ENCODE measurements around the gene TTYH2.

DNA sequence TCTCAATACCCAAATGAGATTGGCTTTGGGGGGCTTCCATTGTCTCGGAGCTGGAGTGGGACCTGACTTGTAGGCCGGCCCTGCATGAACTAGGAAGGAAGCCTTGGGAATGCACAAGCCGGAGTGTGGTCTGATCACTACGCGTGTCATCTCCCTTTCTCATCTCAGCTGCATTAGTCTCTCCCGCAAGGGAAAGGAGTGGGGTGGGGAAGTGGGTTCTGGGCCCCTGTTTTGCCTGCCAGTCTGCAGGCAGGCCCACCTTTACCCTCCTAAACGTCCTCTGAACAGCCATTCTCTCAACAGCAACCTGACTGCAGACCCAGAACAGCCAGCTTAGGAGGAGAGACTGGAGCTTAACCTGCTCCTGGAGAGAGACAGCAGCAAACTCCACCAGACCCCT is 49.2 kb downstream of the TTYH2 start:
- TF ChIP-seq POLR2AphosphoS5 (IDR thresholded peaks at IDR 0.05; ENCODE audit: low read depth) (no peak), EZH2 (IDR thresholded peaks at IDR 0.05; ENCODE audit: low read depth, unreplicated experiment) (no peak), REST (IDR thresholded peaks at IDR 0.05; ENCODE audit: unreplicated experiment) (no peak), ZNF331 (CRISPR knock-in tag; IDR thresholded peaks at IDR 0.05; ENCODE audit: low read depth) (no peak), JUNB (IDR thresholded peaks at IDR 0.05; ENCODE audit: unreplicated experiment) (no peak), CREB1 (CRISPR knock-in tag; IDR thresholded peaks at IDR 0.05; ENCODE audit: low read depth) (no peak), EZH2phosphoT487 (IDR thresholded peaks at IDR 0.05; ENCODE audit: unreplicated experiment) (no peak), ZNF114 (CRISPR knock-in tag; IDR thresholded peaks at IDR 0.05) (no peak)
- TF ChIP-seq, protein P1, sequence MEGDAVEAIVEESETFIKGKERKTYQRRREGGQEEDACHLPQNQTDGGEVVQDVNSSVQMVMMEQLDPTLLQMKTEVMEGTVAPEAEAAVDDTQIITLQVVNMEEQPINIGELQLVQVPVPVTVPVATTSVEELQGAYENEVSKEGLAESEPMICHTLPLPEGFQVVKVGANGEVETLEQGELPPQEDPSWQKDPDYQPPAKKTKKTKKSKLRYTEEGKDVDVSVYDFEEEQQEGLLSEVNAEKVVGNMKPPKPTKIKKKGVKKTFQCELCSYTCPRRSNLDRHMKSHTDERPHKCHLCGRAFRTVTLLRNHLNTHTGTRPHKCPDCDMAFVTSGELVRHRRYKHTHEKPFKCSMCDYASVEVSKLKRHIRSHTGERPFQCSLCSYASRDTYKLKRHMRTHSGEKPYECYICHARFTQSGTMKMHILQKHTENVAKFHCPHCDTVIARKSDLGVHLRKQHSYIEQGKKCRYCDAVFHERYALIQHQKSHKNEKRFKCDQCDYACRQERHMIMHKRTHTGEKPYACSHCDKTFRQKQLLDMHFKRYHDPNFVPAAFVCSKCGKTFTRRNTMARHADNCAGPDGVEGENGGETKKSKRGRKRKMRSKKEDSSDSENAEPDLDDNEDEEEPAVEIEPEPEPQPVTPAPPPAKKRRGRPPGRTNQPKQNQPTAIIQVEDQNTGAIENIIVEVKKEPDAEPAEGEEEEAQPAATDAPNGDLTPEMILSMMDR (conservative IDR thresholded peaks at IDR 0.05; ENCODE audit: low read depth in 2 of 2): no peak
- TF ChIP-seq, protein P2, sequence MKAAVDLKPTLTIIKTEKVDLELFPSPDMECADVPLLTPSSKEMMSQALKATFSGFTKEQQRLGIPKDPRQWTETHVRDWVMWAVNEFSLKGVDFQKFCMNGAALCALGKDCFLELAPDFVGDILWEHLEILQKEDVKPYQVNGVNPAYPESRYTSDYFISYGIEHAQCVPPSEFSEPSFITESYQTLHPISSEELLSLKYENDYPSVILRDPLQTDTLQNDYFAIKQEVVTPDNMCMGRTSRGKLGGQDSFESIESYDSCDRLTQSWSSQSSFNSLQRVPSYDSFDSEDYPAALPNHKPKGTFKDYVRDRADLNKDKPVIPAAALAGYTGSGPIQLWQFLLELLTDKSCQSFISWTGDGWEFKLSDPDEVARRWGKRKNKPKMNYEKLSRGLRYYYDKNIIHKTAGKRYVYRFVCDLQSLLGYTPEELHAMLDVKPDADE (IDR thresholded peaks at IDR 0.05): no peak
